Measurements from ENCODE around the gene SPATA25.

GRCh38 chr20:45867136-45867818, 20.1 kb downstream of the SPATA25 start:
- no peak for TF ChIP-seq SPI1 (IDR thresholded peaks at IDR 0.05; ENCODE audit: low read depth, low read length)
- no peak for TF ChIP-seq POLR2AphosphoS5 (IDR thresholded peaks at IDR 0.05; ENCODE audit: low read depth, low read length)

Measured in GM12891 (cell line).